GM12872 (cell line): Measurements from ENCODE around the gene C19orf67.
A peak's percentile ranks its signal among the peaks of the same experiment; 100 is the strongest.

Experiments used
- CTCF ChIP-seq: IDR thresholded peaks from 3 replicates; pipeline ENCODE4 v1.5.1; 2011; ENCODE audit warnings: low read depth, mild to moderate bottlenecking, low read length, moderate library complexity; ENCODE audit not compliant: insufficient read depth

The C19orf67 gene

GRCh38 chr19:14089662-14090508 is 4.3 kb upstream of the C19orf67 start:
- TF ChIP-seq CTCF: no peak

- TF ChIP-seq CTCF: 0 out of 3 replicates have a peak, but pooled peaks have one; percentile 21
These were observed 3.8 kb upstream of the C19orf67 start for GRCh38 chr19:14089412-14089661.

DNA sequence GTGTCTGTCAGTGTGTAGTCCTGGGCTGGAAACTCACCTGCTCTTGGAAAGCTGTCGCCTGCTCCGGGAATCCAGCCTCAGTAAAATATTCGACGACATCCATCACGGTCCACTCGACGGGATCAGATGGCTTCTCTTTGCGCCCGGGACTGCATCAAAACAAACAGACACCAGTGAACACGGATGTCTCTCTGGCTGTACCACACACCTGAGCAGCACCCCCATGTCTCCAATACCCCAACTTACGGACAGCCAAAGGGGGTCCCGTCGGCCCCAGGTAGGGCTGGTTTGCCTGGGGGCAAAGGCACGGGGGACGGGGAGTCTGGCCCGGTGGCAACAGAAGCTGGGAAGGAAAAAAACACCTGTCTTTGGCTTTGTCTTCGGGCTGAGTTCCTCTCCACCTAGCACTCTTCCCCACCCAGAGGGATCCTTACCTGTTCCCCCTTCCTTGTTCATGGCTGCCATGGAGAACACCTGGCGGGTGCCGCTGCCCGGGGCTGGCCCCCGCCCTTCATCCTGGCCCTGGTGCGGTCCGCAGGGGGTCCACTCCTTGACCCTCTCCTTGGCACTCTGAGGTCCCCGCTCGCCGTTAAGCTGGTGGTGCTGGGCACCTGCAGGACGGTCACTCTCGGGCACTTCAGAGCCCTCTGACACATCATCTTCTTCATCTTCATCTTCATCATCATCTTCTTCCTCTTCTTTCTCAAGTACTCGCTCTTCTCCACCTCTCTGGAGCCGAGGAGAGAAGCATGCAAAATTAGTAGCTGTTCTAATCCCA is 3.2 kb upstream of the C19orf67 start:
- no peak for TF ChIP-seq CTCF

GRCh38 chr19:14086098-14086497 is 515 bp upstream of the C19orf67 start:
- no peak for TF ChIP-seq CTCF

DNA sequence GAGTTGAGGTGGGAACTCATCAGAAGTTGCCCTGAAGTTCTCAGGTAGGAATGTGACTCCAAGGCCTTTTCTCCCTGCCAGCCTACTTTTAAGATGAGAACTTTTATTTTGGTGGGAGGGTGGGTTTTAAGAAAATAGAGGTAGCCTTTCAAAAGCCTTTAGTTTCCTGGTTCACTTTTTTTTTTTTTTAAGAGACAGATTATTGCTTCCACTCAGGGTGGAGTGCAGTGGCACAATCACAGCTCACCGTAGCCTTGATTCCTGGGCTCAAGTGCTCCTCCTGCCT is 3.0 kb downstream of the C19orf67 start:
- no peak for TF ChIP-seq CTCF

DNA sequence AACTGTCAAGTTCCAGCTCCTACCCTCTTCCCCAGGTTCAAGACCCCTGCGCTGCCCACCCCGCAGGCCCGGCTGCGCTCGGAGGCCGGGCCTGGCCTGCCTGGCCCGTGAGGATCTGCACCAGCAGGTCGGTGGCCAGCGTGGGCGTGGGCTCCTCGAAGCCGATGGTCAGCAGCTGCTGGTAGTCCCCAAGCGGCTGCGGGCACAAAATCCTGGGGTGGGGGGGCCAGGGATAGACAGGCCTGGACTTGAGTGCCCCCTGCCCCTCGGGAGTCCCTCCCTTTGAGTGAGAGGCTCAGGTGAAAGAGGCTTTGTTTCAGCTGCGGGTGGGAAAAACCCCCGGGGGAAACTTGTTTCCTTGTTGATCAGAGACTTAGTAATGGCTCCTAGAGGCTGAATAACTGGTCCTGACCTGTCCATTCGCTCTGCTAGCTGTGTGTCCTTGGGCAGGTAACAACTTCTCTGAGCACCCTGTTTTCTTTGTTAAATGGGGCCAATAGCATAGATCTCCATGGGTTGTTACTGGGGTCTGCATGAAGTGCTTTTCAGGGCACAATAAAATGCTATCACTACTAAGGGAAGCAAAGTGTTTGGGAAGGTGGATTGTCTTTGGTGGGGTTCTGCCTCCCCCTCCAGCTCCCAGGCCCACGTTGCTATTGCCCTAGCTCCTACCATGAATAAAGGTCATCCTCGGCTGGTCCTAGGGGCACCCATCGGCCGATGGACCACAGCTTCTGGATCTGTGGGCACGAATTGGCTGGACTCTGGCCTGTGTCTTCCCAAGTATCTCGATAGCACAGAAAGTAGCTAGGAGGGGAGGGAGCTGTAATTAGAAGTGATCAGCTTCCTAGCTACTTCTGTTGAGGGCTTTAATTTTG is 3.5 kb downstream of the C19orf67 start:
- no peak for TF ChIP-seq CTCF
